ENCODE measurements around the gene GAP43.

DNA sequence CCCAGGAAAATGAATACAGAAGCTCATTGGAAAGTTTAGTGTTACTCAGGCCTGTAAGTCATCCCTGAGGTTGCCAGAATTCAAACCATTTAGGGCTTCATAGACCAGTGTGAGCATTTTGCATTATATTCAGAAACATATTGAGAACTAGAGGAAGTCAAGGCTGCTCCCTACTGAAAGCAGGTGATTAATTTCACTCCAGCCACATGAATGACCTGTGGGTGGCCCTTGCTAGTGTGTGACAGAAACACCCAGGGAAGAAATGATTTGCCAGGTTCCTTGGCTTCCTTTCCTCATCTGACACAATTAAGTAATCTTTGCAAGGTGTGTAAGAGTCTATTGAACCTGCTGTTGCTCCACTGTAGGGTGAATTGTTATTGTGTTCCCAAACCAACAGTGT is 61.8 kb downstream of the GAP43 start:
- TF ChIP-seq, protein P1, sequence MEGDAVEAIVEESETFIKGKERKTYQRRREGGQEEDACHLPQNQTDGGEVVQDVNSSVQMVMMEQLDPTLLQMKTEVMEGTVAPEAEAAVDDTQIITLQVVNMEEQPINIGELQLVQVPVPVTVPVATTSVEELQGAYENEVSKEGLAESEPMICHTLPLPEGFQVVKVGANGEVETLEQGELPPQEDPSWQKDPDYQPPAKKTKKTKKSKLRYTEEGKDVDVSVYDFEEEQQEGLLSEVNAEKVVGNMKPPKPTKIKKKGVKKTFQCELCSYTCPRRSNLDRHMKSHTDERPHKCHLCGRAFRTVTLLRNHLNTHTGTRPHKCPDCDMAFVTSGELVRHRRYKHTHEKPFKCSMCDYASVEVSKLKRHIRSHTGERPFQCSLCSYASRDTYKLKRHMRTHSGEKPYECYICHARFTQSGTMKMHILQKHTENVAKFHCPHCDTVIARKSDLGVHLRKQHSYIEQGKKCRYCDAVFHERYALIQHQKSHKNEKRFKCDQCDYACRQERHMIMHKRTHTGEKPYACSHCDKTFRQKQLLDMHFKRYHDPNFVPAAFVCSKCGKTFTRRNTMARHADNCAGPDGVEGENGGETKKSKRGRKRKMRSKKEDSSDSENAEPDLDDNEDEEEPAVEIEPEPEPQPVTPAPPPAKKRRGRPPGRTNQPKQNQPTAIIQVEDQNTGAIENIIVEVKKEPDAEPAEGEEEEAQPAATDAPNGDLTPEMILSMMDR (conservative IDR thresholded peaks at IDR 0.05 in 1 of 2, IDR thresholded peaks at IDR 0.05 in 1 of 2; ENCODE audit: low read depth in 1 of 2, low read length in 2 of 2): no peak
- no peak for TF ChIP-seq EZH2 (IDR thresholded peaks at IDR 0.05; ENCODE audit: low read length, missing control alignments)

Measured in fibroblast of lung (primary cell).